ENCODE results near the gene DDRGK1.

DDRGK1 gene

DNA sequence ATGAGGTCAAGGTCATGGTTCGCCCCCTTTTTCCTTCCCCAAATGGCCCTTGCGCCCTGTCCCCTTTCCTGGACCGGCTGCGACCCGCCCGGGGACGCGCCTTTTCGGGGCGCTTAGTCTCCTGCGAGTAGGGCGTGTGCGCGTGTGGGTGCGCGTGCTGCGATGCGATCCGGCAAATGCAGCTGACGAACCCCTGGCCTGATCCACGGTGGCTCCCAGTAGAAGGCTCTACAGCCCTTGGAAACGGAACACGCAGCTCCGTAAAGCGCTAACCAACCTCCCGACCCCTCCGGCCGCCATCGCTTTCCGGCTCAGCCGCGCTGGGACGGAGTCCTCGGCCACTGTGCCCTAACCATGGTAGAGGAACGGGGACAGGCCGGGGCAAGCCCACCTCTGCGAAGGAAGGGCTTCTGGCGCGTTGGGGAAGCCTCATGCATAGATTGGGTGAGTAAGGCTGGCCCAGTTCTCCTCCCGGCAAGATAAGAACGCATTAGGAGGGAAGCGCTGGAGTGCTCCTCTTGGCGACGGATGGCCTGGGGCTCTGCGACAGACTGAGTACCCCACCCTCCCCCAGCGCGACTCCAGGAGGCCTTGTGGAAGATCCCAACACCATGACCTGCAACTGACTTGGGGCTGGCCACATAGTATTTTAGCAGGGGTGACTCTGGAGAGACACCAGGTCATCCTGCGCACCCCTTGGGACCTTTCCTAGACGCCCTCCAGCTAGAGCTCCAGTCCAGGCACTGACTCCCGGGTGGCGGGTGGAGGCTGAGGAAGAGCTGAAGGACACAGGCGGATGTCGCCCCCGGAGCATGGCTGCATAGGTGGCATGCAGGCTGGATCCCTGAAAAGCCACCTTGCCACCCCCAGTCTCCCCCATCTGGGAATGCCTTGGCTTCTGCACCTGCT, 35.6 kb upstream of the DDRGK1 start:
- H3K4me3 ChIP-seq (ENCODE audit: low read depth, low read length): no peak overlapping the region

GRCh38 chr20:3239026-3239866, 34.8 kb upstream of the DDRGK1 start, which contains the start of gene SLC4A11:
SLC4A11 (minus strand) TSS chr20:3239190; CDS start chr20:3239137, 53 bp downstream.
- TF ChIP-seq, protein P1, sequence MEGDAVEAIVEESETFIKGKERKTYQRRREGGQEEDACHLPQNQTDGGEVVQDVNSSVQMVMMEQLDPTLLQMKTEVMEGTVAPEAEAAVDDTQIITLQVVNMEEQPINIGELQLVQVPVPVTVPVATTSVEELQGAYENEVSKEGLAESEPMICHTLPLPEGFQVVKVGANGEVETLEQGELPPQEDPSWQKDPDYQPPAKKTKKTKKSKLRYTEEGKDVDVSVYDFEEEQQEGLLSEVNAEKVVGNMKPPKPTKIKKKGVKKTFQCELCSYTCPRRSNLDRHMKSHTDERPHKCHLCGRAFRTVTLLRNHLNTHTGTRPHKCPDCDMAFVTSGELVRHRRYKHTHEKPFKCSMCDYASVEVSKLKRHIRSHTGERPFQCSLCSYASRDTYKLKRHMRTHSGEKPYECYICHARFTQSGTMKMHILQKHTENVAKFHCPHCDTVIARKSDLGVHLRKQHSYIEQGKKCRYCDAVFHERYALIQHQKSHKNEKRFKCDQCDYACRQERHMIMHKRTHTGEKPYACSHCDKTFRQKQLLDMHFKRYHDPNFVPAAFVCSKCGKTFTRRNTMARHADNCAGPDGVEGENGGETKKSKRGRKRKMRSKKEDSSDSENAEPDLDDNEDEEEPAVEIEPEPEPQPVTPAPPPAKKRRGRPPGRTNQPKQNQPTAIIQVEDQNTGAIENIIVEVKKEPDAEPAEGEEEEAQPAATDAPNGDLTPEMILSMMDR (IDR thresholded peaks at IDR 0.05; ENCODE audit: borderline replicate concordance, insufficient read depth, low read depth, low read length): no peak
- peak within 1 kb of the TSS; percentile 42 for H3K4me3 ChIP-seq (ENCODE audit: low read depth, low read length)

More for the DNA sequence above, 35.6 kb upstream of the DDRGK1 start:
- TF ChIP-seq, protein P1 (IDR thresholded peaks at IDR 0.05; ENCODE audit: borderline replicate concordance, insufficient read depth, low read depth, low read length): no peak

GRCh38 chr20:3238616-3239025, 34.1 kb upstream of the DDRGK1 start:
- peak overlapping the region; percentile 42 for H3K4me3 ChIP-seq (ENCODE audit: low read depth, low read length)
- TF ChIP-seq, protein P1 (IDR thresholded peaks at IDR 0.05; ENCODE audit: borderline replicate concordance, insufficient read depth, low read depth, low read length): no peak

- peak overlapping the region; percentile 42 for H3K4me3 ChIP-seq (ENCODE audit: low read depth, low read length)
Measured at GRCh38 chr20:3237958-3238615, 33.6 kb upstream of the DDRGK1 start.

GRCh38 chr20:3237011-3237957, 32.8 kb upstream of the DDRGK1 start:
- H3K4me3 ChIP-seq (ENCODE audit: low read depth, low read length): no peak overlapping the region
- TF ChIP-seq, protein P1 (IDR thresholded peaks at IDR 0.05; ENCODE audit: borderline replicate concordance, insufficient read depth, low read depth, low read length): no peak

More at GRCh38 chr20:3237958-3238615, 33.6 kb upstream of the DDRGK1 start:
- TF ChIP-seq, protein P1 (IDR thresholded peaks at IDR 0.05; ENCODE audit: borderline replicate concordance, insufficient read depth, low read depth, low read length): no peak
